Umbilical cord (tissue), 2 donors: Measurements from ENCODE around the gene VN1R5. TPM values are rescaled to one million over a fixed set of nuclear protein-coding genes. Genes with fewer than 3 reads are reported as not detected.
"Not testable (repeated sequence)": the region's sequence is repeated elsewhere in the genome, so short reads cannot be mapped to it uniquely, and the experiment has no call there.

ENCODE experiments used
- DNase-seq: peaks from one replicate; pipeline ENCODE4 v3.0.0-alpha.2; 2015; ENCODE audit warnings: low spot score
- total RNA-seq: library from RNA; depleted of rRNA; stranded (reverse); fragments of >200 nt; gene quantifications from one replicate; pipeline ENCODE4 v1.2.3, GENCODE V29; 2014; ENCODE audit warnings: low replicate concordance; ENCODE audit not compliant: insufficient read depth

Gene VN1R5
- total RNA-seq, 1 donor from 2014 or later = 0.48 TPM

GRCh38 chr1:247273013-247273412 is 17.1 kb downstream of the VN1R5 start:
- DNase-seq = no peak

- DNase-seq = no peak
Observed at GRCh38 chr1:247274605-247275256, 18.9 kb downstream of the VN1R5 start.

- DNase-seq = no peak
Observed at GRCh38 chr1:247277191-247277590, 21.3 kb downstream of the VN1R5 start.

GRCh38 chr1:247281001-247281574 is 25.2 kb downstream of the VN1R5 start:
- no peak for DNase-seq

GRCh38 chr1:247286134-247286670 is 30.3 kb downstream of the VN1R5 start:
- no peak for DNase-seq

GRCh38 chr1:247287460-247287859 is 31.6 kb downstream of the VN1R5 start:
- no peak for DNase-seq

GRCh38 chr1:247288341-247288740 is 32.5 kb downstream of the VN1R5 start:
- no peak for DNase-seq

GRCh38 chr1:247289274-247289892 is 33.5 kb downstream of the VN1R5 start:
- not testable (repeated sequence) for DNase-seq

- DNase-seq = no peak
Observed at GRCh38 chr1:247290576-247290975, 34.7 kb downstream of the VN1R5 start.

GRCh38 chr1:247291161-247291560 is 35.3 kb downstream of the VN1R5 start:
- no peak for DNase-seq

GRCh38 chr1:247291833-247292561 is 36.1 kb downstream of the VN1R5 start:
- no peak for DNase-seq

- DNase-seq = peak; percentile 10
Observed at GRCh38 chr1:247293047-247293446, 37.2 kb downstream of the VN1R5 start.

- DNase-seq = no peak
Observed at GRCh38 chr1:247294282-247294681, 38.4 kb downstream of the VN1R5 start.

- DNase-seq = no peak
Observed at GRCh38 chr1:247295274-247295684, 39.4 kb downstream of the VN1R5 start.

GRCh38 chr1:247295746-247296145 is 39.9 kb downstream of the VN1R5 start:
- DNase-seq = no peak

GRCh38 chr1:247296599-247297180 is 40.8 kb downstream of the VN1R5 start:
- DNase-seq = no peak

- DNase-seq = no peak
Observed at GRCh38 chr1:247297263-247298123, 41.6 kb downstream of the VN1R5 start.

- DNase-seq = no peak
Observed at GRCh38 chr1:247298124-247298481, 42.2 kb downstream of the VN1R5 start.

- no peak for DNase-seq
Observed at GRCh38 chr1:247298701-247299100, 42.8 kb downstream of the VN1R5 start.

- no peak for DNase-seq
Observed at GRCh38 chr1:247299723-247300381, 44.0 kb downstream of the VN1R5 start.
